HG02970 (cell line): ENCODE data around the gene PLCD3.

ENCODE experiments used
- ATAC-seq: cut with Tn5 transposase; IDR thresholded peaks from one replicate; pipeline ENCODE4 v1.9.1; 2021; ENCODE audit warnings: mild to moderate bottlenecking, moderate library complexity, moderate number of reproducible peaks; ENCODE audit not compliant: unreplicated experiment, low FRiP score

The PLCD3 gene

DNA sequence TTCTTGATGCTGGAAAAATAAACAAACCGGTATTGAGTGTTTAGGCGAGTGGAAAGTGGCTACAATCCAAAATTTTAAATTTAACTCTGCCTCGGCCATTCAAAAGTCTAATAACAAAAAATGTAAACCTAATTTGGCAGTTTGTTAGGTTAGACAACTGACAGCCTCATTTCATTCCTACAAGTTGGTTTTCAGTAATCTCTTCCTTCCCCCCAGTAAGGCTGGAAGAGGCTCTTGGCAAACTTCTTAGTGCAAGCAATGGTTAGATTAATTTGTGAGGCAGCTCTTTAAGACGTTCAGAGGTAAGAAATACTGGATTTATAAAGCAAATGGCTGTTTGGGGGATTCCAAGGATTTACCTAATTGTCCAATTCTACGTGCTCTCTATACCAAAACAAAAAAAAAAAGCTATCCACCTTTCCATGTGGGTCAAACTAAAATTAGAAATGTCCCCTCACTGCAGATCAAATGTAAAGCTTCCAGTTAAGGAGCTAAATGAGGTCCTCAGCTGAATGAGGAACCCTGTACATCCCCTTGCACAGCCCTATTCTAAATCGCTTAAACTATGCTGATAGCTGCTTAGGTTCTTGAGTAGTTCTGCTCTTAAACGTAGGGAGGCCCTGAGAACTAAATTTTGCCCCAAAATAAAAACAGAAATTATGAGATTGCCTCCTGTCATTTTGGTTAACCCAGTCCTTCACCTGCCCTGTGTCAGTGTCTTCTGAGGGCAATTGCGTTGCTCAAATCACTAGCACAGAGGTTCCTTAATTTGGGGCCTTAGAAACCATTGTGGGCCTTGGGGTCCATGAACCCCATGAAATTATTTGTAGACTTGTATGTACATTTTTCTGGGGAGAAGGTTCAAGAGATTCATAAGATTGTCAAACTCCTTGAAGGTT, 18.8 kb upstream of the PLCD3 start:
- no peak for ATAC-seq

DNA sequence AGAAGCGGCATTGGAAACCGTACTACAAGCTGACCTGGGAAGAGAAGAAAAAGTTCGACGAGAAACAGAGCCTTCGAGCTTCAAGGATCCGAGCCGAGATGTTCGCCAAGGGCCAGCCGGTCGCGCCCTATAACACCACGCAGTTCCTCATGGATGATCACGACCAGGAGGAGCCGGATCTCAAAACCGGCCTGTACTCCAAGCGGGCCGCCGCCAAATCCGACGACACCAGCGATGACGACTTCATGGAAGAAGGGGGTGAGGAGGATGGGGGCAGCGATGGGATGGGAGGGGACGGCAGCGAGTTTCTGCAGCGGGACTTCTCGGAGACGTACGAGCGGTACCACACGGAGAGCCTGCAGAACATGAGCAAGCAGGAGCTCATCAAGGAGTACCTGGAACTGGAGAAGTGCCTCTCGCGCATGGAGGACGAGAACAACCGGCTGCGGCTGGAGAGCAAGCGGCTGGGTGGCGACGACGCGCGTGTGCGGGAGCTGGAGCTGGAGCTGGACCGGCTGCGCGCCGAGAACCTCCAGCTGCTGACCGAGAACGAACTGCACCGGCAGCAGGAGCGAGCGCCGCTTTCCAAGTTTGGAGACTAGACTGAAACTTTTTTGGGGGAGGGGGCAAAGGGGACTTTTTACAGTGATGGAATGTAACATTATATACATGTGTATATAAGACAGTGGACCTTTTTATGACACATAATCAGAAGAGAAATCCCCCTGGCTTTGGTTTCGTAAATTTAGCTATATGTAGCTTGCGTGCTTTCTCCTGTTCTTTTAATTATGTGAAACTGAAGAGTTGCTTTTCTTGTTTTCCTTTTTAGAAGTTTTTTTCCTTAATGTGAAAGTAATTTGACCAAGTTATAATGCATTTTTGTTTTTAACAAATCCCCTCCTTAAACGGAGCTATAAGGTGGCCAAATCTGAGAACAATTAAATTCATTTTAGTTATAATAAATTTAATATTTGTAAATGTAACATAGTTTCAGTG, 17.7 kb upstream of the PLCD3 start:
- ATAC-seq, result no peak

DNA sequence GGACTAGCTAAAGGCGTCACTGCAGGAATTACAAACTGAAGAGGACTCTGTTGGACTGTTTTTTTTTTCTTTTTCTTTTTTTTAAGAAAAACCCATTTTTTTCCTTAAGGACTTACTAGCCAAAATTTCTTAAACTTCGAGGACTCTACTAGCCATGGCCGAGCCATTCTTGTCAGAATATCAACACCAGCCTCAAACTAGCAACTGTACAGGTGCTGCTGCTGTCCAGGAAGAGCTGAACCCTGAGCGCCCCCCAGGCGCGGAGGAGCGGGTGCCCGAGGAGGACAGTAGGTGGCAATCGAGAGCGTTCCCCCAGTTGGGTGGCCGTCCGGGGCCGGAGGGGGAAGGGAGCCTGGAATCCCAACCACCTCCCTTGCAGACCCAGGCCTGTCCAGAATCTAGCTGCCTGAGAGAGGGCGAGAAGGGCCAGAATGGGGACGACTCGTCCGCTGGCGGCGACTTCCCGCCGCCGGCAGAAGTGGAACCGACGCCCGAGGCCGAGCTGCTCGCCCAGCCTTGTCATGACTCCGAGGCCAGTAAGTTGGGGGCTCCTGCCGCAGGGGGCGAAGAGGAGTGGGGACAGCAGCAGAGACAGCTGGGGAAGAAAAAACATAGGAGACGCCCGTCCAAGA, 16.8 kb upstream of the PLCD3 start:
- peak; percentile 18 for ATAC-seq

DNA sequence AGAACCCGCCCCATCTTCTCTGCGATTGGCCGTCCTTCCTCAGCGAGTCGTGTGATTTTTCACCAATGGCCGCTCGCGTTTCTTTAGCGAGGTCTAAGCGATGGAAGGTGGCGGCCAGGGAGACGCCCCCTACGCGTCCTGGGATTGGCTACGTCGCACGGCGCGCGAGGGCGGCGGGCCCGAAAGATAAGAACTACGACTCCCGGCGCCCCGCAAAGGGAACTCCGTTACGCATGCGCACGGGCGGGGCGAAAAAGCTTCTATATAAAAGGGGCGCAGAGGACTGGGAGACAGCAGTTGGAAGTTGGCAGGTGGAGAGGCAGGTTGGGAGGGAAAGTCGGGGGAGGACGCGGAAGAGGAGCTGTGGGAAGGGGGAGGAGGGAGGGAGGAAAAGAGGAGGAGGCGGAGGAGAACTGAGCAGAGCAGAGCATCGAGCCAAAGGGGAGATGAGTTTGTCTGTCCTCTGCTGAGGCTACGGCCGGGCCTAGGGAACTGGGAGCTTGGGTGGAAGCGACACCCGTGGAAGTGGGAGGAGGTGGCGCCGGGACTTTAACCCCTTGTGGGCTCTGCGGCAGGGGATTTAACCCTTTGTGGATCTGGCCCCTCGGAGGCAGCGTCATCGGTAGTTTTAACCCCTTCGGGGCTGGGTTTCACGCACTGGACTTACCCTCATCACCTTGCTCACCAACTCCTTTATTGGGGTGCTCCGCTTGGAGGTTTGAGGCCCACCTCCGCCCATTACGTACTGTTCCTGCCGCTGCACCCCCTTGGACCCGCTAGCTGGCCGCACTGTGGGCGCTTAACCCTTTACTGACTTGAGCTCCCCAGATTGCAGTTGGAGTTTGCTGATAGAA, 16.1 kb upstream of the PLCD3 start, which contains the start of gene HEXIM1:
TSS of gene HEXIM1 (plus strand) at position 293 of the 854 bp plus-strand sequence. CDS start 716 bp downstream, outside the sequence.
- peak; percentile 63 for ATAC-seq

DNA sequence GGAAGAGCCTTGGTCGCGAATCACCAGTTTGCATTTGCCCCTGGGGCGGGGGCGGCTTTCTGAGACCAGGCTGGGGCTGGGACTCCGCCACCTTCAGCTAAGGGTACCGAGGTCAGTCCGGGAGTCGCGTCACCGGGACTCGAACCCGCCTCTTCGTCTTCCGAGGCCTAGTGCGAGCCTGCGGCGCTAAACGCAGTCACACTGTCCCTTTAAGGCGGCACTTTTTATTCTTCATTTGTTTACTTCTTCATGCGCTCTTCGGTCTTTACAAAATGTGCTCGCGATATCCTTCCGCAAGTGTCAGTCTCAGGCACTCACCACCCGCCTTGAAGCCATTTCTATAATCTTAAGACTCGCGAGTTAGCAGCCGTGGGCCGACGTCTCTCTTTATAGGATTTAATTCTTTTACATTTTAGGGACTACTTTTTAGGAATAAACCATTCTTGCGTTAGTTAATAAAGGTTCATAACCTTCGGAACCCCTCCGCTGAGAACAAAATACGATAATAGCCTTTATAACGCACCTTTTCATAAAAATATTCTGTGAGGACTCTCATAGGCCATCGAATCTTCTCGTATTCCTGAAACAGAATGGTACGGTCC, 15.4 kb upstream of the PLCD3 start:
- ATAC-seq, result no peak

DNA sequence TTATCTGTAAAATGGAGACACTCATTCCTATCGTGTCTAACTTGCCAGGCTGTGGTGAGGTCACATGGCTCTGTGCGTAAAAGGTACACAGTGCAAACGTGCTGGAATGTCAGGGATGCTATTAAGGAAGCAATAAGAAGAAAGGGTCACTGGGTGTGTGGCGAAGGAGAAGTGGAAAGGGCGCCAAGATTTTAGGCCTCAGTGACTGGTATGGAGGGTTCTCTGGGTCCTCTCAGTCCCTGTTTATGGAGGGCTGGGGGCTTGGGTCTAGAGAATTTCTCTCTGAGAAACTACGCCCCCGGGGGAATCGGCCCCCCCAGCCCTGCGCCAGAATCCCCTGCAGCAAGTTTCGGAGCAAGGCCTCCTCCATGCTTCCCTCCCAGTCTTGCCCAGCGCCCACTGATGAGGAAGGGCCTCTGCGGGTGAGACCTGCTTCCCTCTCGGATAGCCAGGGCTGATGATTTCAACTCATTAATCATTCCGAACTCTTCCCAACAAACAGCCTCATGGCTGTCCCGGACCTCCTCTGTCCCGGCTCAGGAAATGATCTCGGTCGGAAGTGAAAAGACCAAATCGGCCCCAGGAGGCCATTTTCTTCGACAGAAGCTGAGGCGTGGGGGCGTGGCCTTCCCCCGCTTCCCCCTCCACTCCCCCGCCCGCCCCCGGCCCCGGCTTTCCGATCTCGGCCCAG, 14.7 kb upstream of the PLCD3 start:
- no peak for ATAC-seq

DNA sequence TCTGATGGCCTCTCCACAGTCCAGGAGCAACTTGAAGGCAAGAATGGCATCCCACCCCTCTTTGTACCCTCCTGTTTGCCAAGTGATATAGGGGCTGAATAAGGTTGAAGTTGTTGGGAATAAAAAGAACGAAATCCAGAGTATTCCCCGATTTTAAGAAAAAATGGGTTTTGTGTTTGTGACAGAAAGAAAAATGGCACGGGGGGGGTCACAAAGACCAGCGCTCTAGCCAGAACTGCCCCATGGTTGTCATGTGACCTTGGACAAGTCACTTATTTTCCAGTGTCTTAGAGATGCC, 14.2 kb upstream of the PLCD3 start:
- ATAC-seq, result no peak

DNA sequence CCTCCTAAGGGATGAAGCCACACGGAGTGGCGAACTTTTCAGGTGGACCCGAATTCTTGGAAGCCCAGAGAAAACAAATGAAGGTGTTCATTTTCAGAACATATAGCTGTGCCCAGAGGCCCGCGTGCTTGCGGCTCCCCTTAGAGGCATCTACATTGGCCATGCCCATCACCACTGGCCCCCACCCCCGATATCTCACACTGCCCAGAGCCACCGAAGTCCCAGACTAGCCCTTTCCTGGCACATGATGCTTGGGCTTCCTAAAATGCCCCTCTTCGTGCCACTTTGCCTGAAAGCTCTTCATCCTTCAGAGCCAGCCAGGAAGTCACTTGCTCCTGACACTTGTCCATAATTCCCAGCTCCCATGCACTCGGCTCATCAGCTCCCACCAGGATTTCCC, 13.9 kb upstream of the PLCD3 start:
- ATAC-seq, result no peak

DNA sequence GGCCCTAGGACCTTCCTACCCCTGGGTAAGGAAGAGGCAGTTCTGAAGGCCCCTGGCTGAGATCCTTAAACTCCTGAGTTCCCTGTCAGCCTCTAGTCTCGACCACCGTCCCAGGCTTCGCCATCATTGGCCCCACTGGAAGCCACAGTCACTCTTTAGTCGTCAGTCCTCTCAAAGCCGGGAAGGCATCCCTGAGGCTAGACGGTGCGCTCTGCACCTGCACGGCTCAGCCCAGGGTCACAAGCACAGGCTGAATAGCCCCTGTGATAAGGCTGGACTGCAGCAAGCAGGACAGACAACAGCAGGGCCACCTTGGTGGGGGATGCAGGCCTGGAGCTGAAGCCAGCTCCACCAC, 12.7 kb upstream of the PLCD3 start:
- ATAC-seq, result no peak

DNA sequence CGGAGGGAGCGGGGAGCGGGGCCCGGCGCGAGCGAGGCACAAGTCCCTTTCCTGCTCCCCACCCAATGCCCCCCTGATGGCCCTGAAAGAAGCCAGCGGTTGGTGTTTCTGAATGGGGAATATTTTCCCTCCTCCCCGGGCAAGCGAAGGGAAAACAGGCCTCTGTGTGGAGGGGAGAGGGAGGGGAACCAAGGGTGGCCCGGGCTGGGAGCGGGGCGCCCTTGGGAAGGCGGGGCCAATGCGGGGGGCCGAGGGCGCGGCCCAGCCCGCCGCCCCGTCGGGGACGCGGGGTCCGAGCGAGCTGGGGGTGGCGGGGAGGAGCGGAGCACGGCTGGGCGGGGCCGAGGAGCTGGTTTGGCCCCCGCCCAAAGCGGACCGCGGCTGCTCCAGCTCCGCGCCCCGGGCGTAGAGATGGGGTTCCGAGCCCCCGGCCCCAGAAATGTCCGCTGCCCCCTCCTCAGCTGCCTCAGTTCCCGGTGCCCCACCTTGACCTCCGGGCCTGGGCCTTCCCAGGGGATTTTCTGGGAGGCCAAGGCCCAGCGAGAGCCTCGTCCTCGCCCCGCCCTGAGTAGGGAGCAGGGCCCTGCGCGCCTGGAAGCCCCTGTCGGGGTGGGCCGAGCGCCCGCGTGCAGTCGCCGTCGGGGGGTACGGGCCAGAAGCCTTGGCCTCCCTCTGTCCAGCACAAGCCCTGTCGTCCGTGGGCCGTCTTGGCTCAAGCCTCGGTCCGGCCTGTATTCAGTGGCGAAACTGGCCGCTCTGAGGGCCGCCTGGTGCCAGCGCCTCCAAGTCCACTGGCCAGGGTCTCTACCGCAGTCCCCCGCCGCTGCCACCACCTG, 12.1 kb upstream of the PLCD3 start:
- no peak for ATAC-seq

DNA sequence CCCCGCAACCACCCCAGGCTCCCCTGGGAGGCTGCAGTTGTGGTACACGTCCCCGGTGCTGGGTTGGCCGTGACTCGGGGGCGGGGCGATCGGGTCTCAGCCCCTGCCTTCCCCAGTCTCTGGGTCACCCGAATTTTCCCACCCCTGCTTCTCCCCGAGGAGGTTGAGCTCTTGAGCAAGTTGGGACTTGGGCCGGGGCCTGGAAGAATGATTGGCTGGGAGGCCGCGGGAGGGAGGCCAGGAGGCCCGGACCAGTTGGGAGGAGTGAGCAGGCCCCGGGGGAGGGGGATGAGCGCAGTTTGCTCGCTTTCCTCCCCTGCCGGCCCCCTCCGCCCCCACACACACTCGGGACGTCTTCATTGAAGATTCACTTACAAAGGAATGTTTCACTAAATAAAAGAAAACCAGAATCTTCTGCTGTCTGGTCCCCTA, 11.5 kb upstream of the PLCD3 start:
- no peak for ATAC-seq

DNA sequence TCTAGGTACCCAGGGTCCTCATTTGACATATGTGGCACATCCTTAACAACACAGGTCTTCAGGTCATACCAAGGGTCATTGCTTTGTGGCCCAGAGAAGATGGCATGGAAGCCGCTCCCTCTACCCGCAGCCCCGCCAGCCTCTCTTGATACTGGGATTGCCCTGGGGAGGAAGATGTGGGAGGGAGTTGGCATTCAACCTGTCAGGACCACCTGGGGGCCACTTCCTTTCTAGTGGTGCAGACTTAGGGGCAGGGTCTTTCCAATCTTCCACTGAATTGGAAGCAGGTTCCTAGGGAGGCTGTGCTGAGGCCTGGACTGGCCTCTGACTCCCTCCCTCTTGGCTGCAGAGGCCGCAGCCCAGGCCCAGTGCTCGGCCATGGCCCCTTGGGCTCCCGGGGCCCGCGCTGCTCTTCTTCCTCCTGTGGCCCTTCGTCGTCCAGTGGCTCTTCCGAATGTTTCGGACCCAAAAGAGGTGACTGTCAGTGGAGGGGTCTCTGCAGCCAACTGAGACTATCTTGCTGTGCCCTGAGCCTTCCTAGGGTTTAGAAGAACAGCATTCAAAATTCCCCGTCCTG, 10.9 kb upstream of the PLCD3 start:
- no peak for ATAC-seq

DNA sequence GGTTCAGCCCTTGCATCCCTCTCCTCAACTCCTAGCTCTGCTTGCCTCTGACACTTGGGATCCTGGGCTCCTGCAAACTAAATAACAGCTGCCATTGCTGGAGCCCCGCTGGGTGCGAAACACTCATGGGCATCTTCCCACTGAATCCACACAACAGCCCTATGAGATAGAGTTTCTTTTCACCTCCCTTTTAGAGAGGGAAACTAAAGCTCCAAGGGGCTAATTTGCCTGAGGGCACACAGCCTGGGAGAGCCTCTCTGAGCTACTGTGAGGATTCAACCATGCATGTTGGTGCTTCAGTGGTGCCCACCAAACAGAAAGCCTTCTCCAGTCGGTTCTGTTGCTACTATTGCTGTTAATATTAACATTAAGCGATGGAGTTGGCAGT, 7.2 kb upstream of the PLCD3 start:
- ATAC-seq, result no peak

DNA sequence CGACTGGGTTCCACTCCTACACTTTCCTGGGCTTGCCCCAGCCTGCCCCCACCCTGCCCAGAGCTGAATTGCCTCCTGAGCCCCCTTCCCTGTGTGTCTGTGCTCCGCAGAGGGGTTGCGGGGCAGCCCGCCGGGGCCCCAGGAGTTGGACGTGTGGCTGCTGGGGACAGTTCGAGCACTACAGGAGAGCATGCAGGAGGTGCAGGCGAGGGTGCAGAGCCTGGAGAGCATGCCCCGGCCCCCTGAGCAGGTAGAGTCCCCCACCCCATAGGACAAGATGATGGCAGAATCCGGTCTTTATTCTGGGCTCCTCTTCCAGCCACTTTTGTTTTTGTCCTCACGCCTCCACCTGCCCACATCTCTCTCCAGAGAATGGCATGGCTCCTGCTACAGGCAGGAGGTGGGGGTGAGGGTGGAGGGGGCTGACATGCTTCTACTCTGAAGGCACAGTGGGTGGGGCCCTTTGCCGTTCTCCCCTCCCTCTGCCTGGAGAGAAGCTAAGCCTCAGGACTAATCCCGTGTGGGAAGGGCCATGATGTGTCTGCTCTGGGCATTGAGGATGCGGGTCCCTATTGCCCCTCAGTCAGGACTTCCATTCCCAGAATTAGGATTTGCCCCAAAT, 6.7 kb upstream of the PLCD3 start:
- no peak for ATAC-seq

DNA sequence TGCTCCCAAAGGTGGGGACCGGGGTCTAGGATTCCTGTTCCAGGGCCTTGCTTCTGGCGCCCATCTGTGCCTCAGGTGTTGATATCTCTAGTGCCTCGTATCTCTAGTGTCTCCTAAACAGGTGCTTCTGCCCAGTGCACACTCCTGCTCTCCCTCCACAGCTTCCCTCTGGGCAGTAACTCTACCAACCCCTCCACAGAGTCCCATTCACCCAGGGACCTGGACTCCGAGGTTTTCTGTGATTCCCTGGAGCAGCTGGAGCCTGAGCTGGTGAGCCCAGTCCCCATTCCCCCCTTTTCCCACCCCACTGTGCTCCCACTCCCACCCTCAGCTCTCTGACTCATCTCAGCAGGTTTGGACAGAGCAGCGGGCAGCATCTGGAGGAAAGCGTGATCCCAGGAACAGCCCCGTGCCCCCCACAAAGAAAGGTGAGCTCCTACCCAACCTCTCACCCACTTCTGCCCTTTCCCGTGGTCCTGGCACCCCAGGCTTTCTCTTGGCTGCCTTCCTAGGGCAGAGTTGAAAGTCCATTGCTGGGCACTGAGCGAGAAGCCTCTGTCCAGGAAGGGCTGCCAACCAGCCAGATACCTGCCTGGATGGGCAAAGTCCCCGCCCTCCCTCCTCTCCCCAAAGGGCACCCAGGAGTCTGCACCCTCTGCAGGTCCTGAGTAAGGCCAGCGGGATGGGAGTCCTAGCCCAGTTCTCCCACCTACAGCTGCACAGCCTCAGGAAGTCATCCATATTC, 5.4 kb upstream of the PLCD3 start:
- no peak for ATAC-seq

DNA sequence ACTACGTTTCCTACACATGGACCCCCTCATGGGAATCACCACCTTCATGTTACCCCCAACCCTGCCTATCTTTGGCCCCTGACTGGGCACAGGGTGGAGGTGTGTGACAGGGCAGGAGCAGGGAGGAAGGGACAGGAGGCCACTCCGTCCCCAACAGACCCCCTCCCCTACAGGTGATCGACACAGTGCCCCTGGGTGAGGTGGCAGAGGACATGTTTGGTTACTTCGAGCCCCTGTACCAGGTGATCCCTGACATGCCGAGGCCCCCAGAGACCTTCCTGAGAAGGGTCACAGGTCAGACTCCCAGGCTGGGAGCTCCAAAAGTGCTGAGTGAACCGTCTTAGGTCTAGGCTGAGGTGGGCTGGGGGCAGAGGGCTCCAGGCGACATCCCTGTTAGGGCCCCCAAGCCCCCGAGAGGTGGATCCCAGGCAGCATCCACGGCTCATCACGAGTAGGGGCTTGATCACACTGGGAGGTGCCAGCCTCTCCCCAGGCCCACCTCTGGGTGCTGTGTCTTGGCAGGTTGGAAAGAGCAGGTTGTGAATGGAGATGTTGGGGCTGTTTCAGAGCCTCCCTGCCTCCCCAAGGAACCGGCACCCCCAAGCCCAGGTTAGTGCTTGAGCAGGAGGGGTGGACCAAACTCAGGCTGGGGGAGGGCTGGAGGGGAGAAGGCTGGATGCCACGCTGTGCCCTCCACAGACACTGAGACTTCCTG, 4.7 kb upstream of the PLCD3 start:
- no peak for ATAC-seq
